ENCODE measurements around the gene ADGRL2.

GRCh38 chr1:82000221-82000620 is 199.5 kb downstream of the ADGRL2 start:
- TF ChIP-seq, protein P1, sequence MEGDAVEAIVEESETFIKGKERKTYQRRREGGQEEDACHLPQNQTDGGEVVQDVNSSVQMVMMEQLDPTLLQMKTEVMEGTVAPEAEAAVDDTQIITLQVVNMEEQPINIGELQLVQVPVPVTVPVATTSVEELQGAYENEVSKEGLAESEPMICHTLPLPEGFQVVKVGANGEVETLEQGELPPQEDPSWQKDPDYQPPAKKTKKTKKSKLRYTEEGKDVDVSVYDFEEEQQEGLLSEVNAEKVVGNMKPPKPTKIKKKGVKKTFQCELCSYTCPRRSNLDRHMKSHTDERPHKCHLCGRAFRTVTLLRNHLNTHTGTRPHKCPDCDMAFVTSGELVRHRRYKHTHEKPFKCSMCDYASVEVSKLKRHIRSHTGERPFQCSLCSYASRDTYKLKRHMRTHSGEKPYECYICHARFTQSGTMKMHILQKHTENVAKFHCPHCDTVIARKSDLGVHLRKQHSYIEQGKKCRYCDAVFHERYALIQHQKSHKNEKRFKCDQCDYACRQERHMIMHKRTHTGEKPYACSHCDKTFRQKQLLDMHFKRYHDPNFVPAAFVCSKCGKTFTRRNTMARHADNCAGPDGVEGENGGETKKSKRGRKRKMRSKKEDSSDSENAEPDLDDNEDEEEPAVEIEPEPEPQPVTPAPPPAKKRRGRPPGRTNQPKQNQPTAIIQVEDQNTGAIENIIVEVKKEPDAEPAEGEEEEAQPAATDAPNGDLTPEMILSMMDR (IDR thresholded peaks at IDR 0.05): no peak
- no peak for TF ChIP-seq POLR2AphosphoS5 (IDR thresholded peaks at IDR 0.05)
